DOHH2 (cell line): Measurements from ENCODE around the gene SEC24A.

Experiments
- H3F3A ChIP-seq: fragments of 200-600 bp; sonication (generic), shearing (Covaris generic); 2 replicates; pipeline ENCODE4 v1.6.0; 2016; ENCODE audit warnings: antibody characterized with exemption, mild to moderate bottlenecking; ENCODE audit not compliant: control insufficient read depth, insufficient read depth
- H3K27ac ChIP-seq: fragments of 200-600 bp; sonication (generic); 2 replicates; pipeline ENCODE4 v1.5.1; 2014; ENCODE audit warnings: low read depth, mild to moderate bottlenecking, low read length, moderate library complexity
- H3K27me3 ChIP-seq: fragments of 200-600 bp; sonication (generic); 2 replicates; pipeline ENCODE4 v1.6.1; 2014; ENCODE audit warnings: mild to moderate bottlenecking, low read length, mixed read lengths; ENCODE audit not compliant: control insufficient read depth
- H3K36me3 ChIP-seq: fragments of 200-600 bp; sonication (generic); 2 replicates; pipeline ENCODE4 v1.6.1; 2014; ENCODE audit warnings: mild to moderate bottlenecking, low read length, moderate library complexity, mixed read lengths; ENCODE audit not compliant: control insufficient read depth
- H3K4me1 ChIP-seq: fragments of 200-600 bp; sonication (generic); 2 replicates; pipeline ENCODE4 v1.6.1; 2014; ENCODE audit warnings: mild to moderate bottlenecking, low read length, mixed read lengths; ENCODE audit not compliant: control insufficient read depth
- H3K4me2 ChIP-seq: fragments of 200-600 bp; sonication (generic); 2 replicates; pipeline ENCODE4 v1.6.0; 2014; ENCODE audit warnings: mild to moderate bottlenecking, low read length, moderate library complexity
- H3K4me3 ChIP-seq: fragments of 200-600 bp; sonication (generic); 2 replicates; pipeline ENCODE4 v1.5.1; 2014; ENCODE audit warnings: mild to moderate bottlenecking, low read length, mixed read lengths
- H3K79me2 ChIP-seq: fragments of 200-600 bp; sonication (generic); 2 replicates; pipeline ENCODE4 v1.6.1; 2014; ENCODE audit warnings: mild to moderate bottlenecking, low read length, mixed read lengths; ENCODE audit not compliant: control insufficient read depth
- H3K9me2 ChIP-seq: fragments of 200-600 bp; sonication (generic); replicated peaks from 2 replicates; pipeline ENCODE4 v1.6.1; 2014; ENCODE audit warnings: mild to moderate bottlenecking, low read length, mixed read lengths; ENCODE audit not compliant: control insufficient read depth
- H3K9me3 ChIP-seq: fragments of 200-600 bp; sonication (generic); 2 replicates; pipeline ENCODE4 v1.6.1; 2014; ENCODE audit warnings: antibody characterized with exemption, low read length, mixed read lengths; ENCODE audit not compliant: control insufficient read depth, insufficient read depth
- H4K20me1 ChIP-seq: fragments of 200-600 bp; sonication (generic); 2 replicates; pipeline ENCODE4 v1.6.0; 2014; ENCODE audit warnings: low read depth, mild to moderate bottlenecking, antibody characterized with exemption, low read length, moderate library complexity; ENCODE audit not compliant: control insufficient read depth, insufficient read depth
- CTCF ChIP-seq: fragments of 200-600 bp; sonication (generic); IDR thresholded peaks from one replicate; pipeline ENCODE4 v1.5.1; 2014; ENCODE audit warnings: antibody characterized with exemption, mild to moderate bottlenecking, low read depth, low read length; ENCODE audit not compliant: poor library complexity, severe bottlenecking
- EZH2phosphoT487 ChIP-seq: fragments of 200-600 bp; sonication (generic); IDR thresholded peaks from 2 replicates; pipeline ENCODE4 v1.6.1; 2017; ENCODE audit warnings: borderline replicate concordance, mild to moderate bottlenecking, antibody characterized with exemption, low read length, moderate library complexity, mixed read lengths

SEC24A gene

GRCh38 chr5:134614450-134615085, 34.0 kb upstream of the SEC24A start:
- Histone ChIP-seq H3K36me3 (peaks cover 54% of the 10 kb centered on the region), H3K27me3 (no peaks in the 10 kb centered on the region), H4K20me1 (no peaks in the 10 kb centered on the region), H3K4me2 (no peak overlapping the region), H3K9me2 (no peaks in the 10 kb centered on the region), H3K79me2 (no peaks in the 10 kb centered on the region), H3K9me3 (no peaks in the 10 kb centered on the region), H3K27ac (no peak overlapping the region), H3F3A (peaks cover 7% of the 10 kb centered on the region; the same call in 1 of the 2 replicates), H3K4me1 (no peaks in the 10 kb centered on the region), H3K4me3 (no peak overlapping the region)
- TF ChIP-seq EZH2phosphoT487 = no peak

- H3K36me3 ChIP-seq = peaks cover 54% of the 10 kb centered on the region
- no peak overlapping the region for H3K27ac ChIP-seq
- H3K79me2 ChIP-seq = peaks cover 11% of the 10 kb centered on the region
- TF ChIP-seq EZH2phosphoT487 (no peak), CTCF (no peak)
- H3K4me3 ChIP-seq = no peak overlapping the region
- no peaks in the 10 kb centered on the region for H3K27me3 ChIP-seq
- no peaks in the 10 kb centered on the region for H3K9me2 ChIP-seq
- H3K4me2 ChIP-seq = no peak overlapping the region
- no peaks in the 10 kb centered on the region for H3K4me1 ChIP-seq
- no peaks in the 10 kb centered on the region for H3F3A ChIP-seq
- no peaks in the 10 kb centered on the region for H4K20me1 ChIP-seq
- no peaks in the 10 kb centered on the region for H3K9me3 ChIP-seq
These were observed 28.0 kb upstream of the SEC24A start for GRCh38 chr5:134620634-134621033.

GRCh38 chr5:134625559-134625958, 23.0 kb upstream of the SEC24A start:
- Histone ChIP-seq H3K27me3 (no peaks in the 10 kb centered on the region), H3K4me3 (no peak overlapping the region), H3K9me3 (no peaks in the 10 kb centered on the region), H3K9me2 (no peaks in the 10 kb centered on the region), H3K79me2 (peaks cover 44% of the 10 kb centered on the region), H3K36me3 (peaks cover 24% of the 10 kb centered on the region), H3K27ac (no peak overlapping the region), H3F3A (no peaks in the 10 kb centered on the region), H3K4me2 (no peak overlapping the region), H3K4me1 (no peaks in the 10 kb centered on the region), H4K20me1 (no peaks in the 10 kb centered on the region)
- TF ChIP-seq EZH2phosphoT487 (no peak), CTCF (no peak)

GRCh38 chr5:134626369-134627014, 22.1 kb upstream of the SEC24A start:
- peaks cover 53% of the 10 kb centered on the region for H3K79me2 ChIP-seq

More at GRCh38 chr5:134626369-134627014, 22.1 kb upstream of the SEC24A start:
- peaks cover 7% of the 10 kb centered on the region for H3K4me1 ChIP-seq
- H3F3A ChIP-seq = no peaks in the 10 kb centered on the region
- no peaks in the 10 kb centered on the region for H3K9me3 ChIP-seq
- no peak overlapping the region for H3K4me3 ChIP-seq
- peaks cover 20% of the 10 kb centered on the region for H3K36me3 ChIP-seq
- H3K27ac ChIP-seq = no peak overlapping the region
- no peak overlapping the region for H3K4me2 ChIP-seq
- H3K9me2 ChIP-seq = no peaks in the 10 kb centered on the region
- H3K27me3 ChIP-seq = no peaks in the 10 kb centered on the region
- no peak for TF ChIP-seq CTCF
- no peak for TF ChIP-seq EZH2phosphoT487
- H4K20me1 ChIP-seq = no peaks in the 10 kb centered on the region
